GM10266 (cell line): ENCODE data around the gene LCN12.

Source experiments
- DNase-seq: peaks from one replicate; pipeline ENCODE4 v3.0.0; 2012; ENCODE audit errors: extremely low spot score
- CTCF ChIP-seq: IDR thresholded peaks from 2 replicates; pipeline ENCODE4 v1.5.1; 2012; ENCODE audit warnings: mild to moderate bottlenecking, low read depth; ENCODE audit not compliant: control insufficient read depth, insufficient read depth; ENCODE audit errors: missing control alignments

LCN12 gene

GRCh38 chr9:136995772-136996311 lies 43.8 kb downstream of the LCN12 start:
- DNase-seq = no peak
- no peak for TF ChIP-seq CTCF

GRCh38 chr9:136996361-136997292 lies 44.6 kb downstream of the LCN12 start, which contains the start of gene CLIC3:
TSS of gene CLIC3 (minus strand) at chr9:136996568. CDS start at chr9:136996543, 25 bp downstream.
- no peak for DNase-seq
- no peak for TF ChIP-seq CTCF

GRCh38 chr9:136997371-136997770 lies 45.3 kb downstream of the LCN12 start:
- no peak for DNase-seq
- TF ChIP-seq CTCF = no peak

GRCh38 chr9:136997830-136998234 lies 45.8 kb downstream of the LCN12 start:
- DNase-seq = no peak
- no peak for TF ChIP-seq CTCF

- peak; percentile 92 for DNase-seq
Observed at GRCh38 chr9:137000177-137000930, 48.3 kb downstream of the LCN12 start.

More at GRCh38 chr9:137000177-137000930, 48.3 kb downstream of the LCN12 start:
- TF ChIP-seq CTCF = no peak
